LHCN-M2 (cell line): ENCODE results near the gene PPP2R2C. TPM values are rescaled to one million over a fixed set of nuclear protein-coding genes. Genes with fewer than 3 reads are reported as not detected.

Source experiments
- DNase-seq: peaks from one replicate; pipeline ENCODE4 v3.0.0-alpha.2; 2012; ENCODE audit warnings: low read depth
- total RNA-seq: library from RNA; depleted of rRNA; stranded (reverse); fragments of >200 nt; gene quantifications from 2 replicates; pipeline ENCODE4 v1.2.3, GENCODE V29; 2014

PPP2R2C gene
- total RNA-seq, 1 experiment from 2014 or later = 0.98 TPM

DNA sequence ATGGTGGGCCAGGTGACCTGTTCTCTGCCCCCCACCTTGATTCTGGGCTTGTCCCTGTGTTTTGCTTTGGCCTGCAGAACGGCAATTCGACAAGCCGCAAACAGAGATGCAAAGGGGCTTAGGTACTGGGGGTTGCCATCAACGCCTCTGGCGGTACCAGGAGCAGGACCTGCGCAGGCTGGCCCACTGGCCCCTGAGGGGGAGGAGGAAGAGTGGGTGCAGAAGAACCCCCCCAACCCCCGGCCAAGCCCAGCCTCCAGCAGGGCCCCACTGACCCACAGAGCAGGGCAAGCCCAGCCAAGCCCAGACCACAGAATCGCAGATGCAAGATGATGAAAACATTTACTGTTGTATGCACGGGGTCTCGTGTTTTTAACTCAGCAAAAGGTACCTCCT is 89.4 kb downstream of the PPP2R2C start:
- no peak for DNase-seq

DNA sequence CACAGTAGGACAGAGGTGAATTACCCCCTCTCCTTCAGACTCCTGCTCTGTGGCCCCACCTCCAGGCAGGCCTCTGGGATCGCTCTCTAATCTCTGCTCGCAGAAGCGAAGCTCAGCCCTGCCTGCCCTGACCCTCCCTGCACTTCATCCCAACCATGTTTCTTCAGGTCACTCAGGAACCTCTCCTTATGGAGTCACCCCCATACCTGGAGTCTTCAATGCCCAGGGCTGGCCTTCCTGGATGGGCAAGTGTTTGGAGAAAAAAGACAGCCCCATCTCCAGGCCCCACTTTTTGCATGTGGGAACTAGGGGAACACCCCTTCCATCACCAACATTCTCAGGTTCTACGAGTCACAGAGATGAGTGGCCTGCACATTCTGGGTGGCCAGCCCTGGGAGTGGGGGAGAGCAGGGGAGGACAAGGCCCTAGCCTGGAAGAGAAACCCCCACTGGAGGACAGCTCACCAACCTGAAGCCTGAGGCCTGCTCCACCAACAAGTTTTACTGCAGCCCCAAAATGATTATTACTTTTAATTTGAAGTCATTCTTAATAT is 90.8 kb downstream of the PPP2R2C start:
- no peak for DNase-seq

DNA sequence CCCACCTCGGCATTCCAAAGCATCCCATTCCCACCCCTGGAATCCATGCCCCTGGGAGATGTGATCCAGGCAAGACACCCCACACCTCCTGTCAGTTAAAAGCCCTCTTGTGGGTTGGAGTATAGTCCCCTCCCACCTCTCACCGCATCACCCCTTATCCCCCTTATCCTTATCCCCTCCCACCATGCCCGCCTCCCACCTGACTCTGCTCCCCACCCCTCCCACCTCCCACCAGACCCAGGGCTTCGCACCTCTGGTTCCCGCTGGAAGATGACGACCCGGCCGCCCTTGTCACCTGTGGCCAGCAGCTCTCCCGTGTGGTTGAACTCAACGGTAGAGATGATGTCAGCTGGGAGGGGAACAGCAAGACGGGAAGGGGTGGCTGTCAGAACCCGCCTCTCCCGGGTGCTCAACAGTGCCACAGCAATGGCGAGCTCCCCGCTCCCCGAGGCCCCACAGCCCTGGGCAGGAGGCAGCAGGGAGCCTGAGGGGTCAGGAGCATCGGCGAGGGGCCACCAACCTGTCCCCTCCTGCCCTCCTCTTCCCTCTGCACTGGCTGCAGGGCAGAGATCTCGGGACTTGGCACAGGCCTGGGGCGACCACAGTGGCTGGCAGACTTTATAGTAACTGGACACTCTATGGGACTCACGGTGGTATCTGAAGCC is 91.5 kb downstream of the PPP2R2C start:
- no peak for DNase-seq

DNA sequence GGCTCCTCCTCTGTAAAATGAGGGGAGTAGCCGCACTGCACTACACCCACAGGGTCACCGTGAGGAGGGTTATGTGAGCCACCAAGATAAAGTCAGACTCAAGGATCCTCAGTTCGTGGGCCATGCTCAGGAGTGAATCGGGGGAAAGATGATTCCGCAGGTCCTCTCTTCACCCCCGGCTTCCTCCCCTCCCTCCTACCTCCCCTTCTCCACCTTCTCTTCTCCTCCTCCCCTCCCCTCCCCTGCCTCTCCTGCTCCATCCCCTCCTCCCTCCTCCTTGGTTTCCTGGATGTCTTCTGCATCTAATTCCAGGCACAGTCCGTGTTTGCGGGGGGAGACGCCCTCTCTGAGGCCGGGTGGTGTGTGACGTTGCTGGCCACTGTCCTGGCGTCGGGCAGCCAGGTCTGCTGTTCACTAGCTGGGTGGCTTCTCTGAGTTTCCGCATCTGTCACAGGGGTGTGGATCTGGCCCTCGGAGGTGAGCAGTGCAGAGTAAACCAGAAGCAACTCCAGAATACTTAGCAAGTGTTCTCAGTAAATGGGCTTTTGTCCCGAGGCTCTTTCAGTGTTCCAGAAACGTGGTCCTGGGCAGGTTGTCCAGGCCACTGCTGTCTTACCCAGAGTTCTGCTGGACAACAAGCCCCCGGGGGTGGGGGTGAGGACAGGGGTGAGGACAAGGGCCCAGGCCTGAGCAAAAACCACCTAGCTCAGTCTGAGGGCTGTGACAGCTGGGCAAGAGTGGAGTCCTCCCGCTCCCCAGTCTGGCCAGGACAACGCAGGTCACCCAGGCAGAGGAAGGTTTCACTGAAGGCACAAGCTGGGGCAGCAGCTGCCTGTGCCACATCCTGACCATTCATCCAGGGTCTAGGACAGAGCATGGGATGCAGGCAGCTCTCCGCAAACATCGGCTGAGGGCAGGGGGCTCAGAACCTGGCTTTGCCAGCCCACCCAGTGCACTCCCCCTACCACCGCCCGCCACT is 92.4 kb downstream of the PPP2R2C start:
- no peak for DNase-seq

DNA sequence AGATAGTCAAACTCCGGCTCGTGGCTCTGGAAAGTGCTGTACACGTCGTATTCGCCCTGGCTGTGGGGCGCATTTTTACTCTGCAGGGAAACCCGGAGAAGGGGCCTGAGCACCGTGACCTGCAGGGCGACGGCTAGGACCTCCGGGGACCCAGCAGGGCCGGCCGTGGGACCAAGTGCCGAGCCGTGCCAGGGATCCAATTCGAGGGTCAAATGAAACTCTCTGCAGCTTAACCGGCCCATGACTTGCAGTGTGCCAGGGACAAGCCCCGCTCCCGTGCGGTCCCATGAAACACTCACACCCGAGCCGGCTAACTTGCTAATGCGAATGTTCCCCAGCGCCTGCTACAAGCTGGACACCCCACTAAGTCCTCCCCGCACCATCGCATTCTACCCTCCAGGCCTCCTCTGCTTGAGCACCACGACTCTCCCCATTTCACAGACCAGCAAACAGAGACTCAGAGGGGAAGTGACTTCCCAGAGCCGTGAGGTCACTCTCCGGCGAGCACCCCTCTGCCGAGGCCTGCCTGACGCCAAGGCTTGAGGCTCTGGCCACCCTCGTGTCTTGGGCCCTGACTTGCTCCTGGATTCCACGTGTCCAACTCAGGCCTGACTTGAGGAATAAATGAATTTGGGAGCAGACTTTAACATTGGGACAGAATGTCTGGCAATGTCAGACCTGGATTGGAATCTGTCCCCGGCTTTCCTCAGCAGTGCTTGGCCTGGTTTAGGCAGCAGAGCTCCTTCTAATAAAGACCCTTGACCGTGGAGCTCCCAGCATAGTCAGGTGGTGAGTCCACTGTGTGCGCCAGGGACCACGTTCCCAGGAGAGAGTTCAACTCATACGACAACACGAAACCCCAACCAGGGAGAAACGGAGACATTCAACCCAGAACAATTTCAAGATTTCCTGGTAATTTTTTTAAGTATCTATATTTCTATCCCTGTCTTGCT is 93.6 kb downstream of the PPP2R2C start:
- DNase-seq = no peak

DNA sequence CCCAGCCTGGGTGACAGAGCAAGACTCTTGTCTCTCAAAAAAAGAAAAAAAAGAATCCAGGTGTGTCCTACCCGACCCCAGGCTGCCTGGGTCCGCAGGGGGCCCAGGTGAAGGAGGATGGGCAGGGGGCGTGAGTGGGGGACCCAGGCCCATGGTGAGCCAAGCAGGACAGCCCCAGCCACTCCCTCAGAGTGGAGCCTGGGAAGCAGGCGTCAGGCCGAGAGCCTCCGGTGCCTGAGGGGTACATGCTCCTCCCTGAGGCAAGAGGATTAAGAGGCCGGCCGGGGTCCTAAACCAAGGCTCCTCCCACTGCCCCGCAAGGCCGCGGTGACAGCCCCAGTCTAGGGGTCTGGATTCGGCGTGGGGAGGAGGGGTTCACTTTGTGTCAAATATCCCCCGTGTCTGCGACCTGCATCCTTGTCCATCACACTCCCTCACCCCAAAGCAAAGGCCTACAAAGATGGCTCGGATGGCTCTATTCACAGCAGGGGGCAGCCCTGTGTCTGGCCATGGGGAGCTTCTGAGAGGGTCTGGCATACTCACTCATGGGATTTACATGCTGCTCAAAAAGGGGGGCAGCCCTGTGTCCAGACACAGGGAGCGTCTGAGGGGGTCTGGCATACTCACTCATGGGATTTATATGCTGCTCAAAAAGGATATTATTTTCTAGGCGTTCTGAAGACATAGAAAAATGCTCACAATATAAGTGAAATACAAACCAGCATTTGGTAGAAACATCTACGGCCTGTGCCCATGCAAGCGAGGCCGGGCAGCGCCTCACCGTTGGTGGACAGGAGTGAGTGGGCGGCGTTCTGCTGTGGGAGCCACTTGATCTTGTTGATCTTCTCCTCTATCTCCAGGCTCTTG is 94.6 kb downstream of the PPP2R2C start:
- DNase-seq = no peak

DNA sequence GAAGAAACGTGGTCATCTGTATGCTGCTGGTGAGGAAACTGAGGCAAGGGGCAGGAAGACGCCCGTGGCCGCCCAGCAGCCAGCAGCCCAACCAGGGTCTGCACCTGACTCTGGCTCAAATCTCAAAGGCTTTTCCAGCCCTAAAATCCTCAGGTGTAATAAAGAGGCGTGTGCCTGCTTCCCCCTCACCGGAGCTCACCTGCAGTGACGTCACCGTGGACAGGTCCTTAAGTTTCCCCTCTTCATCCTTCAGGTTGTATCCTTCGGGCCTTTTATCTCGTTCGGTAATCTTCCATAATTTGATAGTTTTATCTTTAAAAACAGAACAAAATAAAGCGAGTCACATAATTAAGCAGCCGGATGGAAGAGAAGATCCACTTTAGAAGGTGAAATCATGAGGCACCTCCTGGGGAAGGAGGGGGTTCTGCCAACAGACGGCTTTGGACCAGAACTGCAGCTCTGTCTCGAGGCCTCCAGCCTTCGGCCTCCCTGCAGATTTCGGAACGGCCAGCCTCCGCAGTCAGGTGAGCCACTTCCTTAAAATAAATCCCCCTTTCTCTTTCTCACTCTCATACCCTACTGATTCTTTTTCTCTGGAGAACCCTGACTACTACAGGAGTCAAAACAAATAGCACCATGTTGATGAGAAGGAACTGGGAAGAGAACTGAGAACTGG is 96.7 kb downstream of the PPP2R2C start:
- no peak for DNase-seq

DNA sequence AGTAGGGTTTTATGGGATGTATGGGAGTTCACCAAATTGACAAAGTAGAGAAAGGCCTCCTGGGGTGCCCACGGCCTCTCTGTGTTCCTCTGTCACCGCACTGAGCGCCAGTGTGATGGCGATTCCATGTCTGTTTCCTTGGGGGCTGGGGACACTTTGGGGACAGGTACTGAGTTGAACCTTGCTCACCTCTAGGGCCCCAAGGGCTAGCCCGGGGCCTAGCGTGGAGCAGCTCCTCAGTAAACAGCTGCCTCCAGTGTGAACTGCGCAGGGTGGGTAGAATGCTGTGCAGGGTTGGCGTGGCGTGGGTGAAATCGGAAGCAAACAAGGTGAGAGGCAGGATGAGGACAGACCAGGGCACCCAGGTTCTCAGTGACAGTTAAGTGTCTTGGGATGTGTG is 97.8 kb downstream of the PPP2R2C start:
- no peak for DNase-seq

DNA sequence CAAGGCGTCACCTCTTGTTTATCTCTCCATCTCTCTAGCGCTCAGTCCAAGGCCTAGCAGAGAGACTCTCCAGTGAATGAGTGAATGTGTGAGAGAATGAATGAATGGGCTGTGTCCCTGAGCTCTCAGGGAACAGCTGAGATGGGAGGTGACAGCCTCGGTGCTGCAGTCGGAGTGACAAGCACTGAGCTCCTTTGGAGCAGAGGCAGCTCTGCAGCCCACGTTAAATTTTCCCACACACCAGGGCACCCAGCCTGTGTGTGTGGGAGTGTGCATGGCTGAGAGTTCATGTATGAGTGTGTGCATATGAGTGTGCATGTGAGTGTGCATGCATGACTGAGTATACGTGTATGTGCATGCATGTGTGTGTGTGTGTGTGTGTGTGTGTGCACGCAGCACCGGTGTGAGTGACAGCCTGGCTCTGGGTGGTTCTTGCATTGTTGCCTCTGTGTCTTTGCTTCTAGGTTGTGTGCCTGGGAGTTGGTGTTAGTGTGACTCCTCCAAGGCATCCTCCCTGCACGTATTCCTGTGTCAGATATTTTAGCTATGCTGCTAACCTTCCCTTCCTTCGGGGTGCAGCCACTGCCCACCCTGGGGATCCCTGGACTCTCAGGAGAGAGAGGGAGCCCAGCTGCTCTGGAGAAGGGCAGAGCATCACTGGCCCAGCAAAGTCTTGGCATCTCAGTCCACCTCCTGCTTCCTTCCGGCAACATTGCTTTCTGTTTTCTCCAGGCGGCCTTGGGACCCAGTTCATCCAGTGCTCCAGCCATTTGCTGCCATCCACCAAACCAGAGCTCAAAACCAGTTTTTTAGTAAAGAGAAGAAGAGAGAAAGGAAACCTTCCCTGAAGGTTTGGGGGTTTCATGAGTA is 98.6 kb downstream of the PPP2R2C start:
- no peak for DNase-seq

DNA sequence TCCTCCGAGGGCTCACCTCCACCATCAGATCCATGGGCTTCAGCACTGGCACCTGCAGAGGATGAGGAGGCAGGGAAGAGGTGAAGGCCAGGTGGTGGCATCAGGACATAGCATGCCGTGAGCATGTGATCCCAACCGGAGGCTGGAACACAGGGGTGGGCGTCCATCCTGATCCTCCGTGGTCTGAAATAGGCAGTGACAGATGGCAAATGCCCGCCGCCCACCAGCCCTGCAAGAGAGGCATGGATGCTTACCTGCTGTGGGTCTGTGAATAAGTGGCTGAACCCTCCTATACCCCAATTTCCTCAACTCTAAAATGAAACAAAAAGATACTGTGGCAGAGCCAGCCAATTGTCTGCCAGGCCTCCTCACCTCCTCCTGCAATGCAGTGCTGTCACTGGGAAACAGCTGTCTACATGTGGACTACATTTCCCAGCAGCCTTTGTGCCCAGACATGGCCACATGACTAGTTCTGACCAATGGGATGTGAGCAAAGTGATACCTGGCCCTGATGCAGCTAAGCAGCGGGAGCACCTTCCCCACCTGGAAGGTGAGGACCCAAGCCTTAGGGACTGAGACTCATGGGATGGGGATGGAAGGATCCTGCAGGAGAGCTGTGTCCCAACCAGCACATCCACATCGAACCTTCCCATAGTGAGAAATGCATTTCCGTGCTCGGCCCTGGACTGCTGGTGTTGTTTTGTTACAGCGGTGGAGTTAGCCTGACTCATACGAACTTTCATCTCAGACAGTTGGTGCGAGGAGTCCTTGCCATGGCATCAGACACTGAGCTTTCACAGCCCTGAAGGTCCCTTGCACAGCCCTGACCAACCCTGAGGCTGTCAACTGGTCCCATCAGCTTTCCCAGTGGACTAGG is 99.5 kb downstream of the PPP2R2C start:
- peak; percentile 45 for DNase-seq

DNA sequence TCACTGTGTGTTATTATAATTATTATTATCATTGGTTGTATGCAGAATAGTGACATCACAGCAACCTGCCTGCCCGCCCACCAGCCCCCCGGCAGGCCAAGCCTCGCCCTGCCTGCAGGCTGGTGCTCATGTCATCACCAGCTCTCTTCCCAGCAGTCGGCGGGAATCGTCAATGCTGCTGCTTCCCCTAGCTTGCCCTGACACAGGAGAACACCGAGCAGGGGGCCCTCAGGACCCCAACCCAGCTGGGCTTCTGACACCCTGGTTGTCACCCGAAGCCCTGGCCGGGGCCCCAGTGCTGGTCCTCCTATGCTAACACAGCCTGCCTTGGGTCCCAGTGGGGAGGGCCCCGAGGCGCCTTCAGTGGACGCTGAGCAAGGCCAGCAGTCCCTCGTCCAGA is 100.6 kb downstream of the PPP2R2C start:
- no peak for DNase-seq

DNA sequence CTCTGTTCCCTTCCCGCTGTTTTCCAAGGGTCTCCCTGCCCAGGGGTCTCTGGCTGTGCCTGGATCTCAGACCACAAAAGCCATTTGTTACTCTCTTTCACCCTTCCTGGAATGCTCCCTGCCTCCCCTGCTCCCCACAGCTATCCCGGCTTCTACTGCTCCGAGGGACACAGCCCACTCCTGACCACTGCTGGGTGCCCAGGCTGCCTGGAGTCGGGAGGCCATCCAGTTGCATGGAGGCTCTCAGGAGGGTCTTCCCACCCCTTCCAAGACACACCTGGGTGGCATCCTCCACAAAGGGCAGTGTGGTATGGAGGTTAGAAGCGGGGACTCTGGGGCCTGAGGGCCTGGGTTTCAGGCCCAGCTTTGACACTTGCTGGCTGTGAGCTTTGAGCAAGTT is 101.1 kb downstream of the PPP2R2C start:
- no peak for DNase-seq

DNA sequence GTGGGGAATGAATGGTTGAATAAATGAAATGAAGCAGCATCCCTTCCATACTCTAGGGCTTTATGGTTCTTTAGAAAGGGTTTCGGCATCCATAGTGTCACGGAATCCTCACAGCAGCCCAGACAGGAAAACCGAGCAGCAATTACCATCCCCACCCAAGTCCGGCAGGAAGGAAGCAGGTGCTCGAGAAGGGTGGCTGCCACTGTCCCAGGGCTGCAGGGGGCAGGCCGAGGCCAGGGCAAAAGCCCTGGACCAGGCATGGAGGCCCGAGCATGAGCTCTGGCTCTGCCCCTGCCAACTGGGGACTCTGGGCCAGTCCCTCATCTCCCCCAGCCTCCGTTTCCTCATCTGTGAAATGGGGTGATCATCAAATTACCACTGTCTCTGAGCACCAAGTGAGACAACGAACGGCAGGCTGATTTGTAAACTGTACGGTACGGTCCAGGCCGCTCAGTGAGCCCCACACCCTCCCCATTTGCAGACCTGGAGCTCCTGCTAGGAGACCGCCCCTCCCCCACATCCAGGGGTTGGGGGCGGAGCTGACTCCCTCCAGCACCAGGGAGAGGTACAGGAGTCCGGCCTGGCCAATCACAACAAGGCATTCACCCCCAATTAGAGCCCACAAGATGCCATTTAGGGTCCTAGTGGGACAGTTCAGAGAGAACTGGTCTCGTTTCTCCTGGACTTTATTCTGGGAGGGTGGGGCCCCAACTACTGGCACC is 102.3 kb downstream of the PPP2R2C start:
- DNase-seq = no peak

DNA sequence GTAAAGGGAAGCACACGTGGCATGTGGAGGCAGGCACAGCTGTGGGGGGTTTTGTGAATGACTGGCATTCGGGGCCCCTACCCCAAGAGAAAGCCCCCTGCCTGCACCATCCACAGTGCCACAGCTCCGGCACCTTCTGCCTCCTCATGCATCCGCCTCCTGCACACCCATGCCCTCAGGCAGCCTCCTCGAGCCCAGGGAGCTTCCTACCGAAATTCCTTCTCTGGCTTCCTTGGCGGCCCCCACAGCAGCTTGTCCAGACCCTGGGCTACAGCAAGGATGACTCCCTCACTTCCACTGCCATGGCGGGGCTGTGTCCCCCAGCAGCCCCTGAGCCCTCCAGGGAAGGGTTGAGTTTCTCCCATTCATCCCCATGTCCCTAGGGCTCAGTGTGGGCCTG is 102.9 kb downstream of the PPP2R2C start:
- no peak for DNase-seq

DNA sequence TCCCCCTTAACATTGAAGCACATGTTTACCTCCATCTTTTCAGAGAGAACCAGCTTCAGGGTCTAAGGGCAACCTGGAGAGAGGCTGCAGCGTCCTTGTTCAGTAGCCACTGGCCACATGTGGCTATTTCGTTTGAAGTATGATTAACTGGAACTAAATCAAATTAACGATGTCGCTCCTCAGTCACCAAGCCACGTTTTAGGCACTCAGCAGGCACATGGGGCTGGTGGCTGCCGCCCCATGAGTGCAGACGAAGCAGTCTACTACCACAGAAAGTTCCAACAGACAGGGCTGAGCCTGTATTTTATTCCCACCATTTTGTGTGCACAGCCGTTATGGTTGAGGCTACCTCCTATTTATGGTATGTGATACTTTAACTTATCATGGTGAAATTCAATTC is 103.4 kb downstream of the PPP2R2C start:
- DNase-seq = no peak

DNA sequence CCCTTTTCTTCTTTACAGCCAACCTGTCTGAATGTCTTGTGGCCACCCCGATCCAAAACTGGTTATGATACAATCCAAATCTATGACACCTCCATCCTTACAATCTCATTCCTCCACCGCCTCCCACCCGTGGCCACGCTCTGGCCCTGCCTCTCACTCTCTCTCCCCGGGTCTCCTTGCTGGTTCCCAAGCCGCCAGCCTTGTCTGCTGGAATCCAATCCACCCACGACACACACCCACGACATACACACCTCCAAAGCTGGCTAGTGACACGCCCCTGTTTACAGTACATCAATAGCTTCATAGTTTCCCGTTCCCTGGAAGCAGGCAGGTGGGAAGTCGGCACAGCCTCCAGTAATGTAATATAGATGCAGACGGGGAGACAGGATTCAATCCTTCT is 103.8 kb downstream of the PPP2R2C start:
- no peak for DNase-seq

DNA sequence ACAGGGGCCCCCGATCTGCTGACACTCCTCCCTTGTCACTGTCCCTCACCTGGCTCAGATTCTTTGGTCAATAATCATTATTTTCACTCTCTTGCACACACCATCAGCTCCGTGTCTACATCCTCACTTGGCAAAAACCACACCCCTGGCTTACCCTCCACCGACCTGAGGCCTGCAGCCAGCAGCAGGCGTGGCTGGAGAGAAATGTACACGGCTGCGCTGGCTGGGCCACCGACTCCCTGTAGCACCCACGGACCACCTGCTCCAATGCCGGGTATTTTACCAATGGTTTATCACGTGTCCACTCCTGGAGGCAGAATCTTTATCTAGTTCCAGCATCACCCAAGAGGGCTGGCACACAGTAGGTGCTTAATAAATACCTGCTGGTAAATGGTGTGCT is 104.3 kb downstream of the PPP2R2C start:
- no peak for DNase-seq
